HG02973 (cell line): ENCODE measurements around the gene SBSN.
"Not testable (repeated sequence)": the region's sequence is repeated elsewhere in the genome, so short reads cannot be mapped to it uniquely, and the experiment has no call there.

Source experiments
- ATAC-seq: cut with Tn5 transposase; IDR thresholded peaks from one replicate; pipeline ENCODE4 v1.9.1; 2021; ENCODE audit warnings: moderate library complexity; ENCODE audit not compliant: unreplicated experiment

The SBSN gene

DNA sequence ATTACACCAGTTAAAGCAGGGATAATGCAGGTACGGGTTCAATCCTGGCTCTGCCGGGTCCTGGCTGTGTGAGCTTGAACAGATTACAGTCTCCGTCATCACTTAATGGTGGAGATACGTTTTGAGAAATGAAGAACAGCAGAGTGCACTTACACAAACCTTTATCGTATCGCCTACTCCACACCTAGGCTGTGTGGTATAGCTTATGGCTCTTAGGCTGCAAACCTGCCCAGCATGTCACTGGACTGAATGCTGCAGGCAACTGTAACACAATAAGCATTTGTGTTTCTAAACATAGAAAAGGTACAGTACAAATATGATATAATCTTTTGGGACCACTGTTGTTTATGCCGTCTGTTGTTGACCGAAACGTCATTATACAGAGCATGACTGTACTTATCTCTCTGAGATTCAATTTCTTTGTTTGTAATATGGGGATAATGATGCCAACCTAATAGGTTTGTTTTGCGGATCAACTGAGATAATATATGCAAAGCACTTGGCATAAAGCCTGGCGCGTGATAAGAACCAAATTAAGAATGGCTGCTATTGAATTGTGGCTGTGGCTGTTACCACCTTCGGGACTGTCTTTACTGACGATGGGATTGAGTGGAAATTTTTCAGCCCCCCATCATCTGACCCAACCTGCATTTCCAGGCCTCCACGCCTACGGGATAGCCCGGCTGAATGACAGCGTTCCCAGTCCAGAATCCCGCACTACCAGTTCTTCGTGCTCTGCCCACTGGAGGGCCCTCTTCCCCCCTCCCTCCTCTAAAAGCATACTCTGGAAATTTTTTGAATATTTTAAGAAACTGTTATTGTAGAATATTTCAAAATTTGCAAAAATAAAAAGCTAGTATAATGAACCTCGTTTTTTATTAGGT, 49.1 kb downstream of the SBSN start:
- no peak for ATAC-seq

DNA sequence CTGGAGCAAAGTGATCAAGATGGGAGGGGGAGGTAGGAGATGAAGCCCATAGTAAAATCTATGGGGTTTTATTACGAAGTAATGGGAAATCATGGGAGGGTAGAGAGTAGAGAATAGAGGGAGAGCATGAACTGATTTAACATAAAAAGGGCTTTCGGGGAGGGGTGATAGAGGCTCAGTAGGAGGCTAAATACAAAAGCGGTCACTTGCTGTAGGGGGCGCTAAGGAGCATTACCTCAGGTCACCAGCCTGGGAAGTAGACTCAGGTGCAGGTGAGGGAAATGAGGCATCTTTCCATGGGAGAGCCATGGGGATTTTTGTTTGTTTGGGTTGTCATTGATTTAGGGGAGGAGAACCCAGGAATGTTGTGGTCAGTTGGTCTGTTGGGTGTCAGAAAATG, 52.0 kb downstream of the SBSN start:
- no peak for ATAC-seq

DNA sequence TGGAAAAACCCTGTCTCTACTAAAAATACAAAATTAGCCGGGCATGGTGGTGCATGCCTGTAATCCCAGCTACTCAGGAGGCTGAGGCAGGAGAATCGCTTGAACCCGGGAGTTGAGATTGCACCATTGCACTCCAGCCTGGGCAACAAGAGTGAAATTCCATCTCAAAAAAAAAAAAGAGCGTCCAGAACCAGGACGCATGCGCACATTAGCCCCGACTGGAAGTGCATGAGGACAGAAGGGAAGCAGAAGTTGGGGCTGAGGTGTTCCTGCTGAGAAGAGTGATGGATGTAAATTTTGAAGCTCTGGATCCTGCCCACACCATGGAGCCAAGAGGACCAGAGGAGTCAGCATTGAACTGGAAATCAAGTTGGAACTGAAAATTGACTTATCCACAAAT, 53.5 kb downstream of the SBSN start:
- ATAC-seq: not testable (repeated sequence)

DNA sequence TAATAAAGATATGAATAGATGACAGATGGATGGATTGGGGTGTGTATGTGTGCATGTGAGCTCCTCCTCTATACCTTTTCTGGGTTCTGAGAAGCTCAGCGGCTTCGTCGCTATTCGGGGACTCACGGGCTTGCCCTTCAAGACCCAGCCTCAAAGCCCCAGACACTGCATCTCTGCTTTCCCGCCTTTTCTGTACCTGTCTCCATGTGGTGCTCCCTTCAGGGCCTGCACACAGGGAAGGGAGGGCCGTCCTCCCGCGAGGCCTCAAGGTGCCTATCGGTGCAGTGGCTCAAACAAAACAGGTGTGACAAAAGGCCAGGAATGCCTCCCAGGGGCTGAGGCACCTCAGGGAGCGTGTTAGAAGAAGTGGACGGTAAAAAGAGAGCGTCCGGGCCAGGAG, 54.0 kb downstream of the SBSN start:
- no peak for ATAC-seq
